GM19099 (cell line): ENCODE results near the gene ACVR1B.

Source experiments
- POLR2A ChIP-seq: IDR thresholded peaks from 3 replicates; pipeline ENCODE4 v1.6.1; 2011; ENCODE audit warnings: low read depth; ENCODE audit not compliant: insufficient read length; ENCODE audit errors: extremely low read depth

The ACVR1B gene

DNA sequence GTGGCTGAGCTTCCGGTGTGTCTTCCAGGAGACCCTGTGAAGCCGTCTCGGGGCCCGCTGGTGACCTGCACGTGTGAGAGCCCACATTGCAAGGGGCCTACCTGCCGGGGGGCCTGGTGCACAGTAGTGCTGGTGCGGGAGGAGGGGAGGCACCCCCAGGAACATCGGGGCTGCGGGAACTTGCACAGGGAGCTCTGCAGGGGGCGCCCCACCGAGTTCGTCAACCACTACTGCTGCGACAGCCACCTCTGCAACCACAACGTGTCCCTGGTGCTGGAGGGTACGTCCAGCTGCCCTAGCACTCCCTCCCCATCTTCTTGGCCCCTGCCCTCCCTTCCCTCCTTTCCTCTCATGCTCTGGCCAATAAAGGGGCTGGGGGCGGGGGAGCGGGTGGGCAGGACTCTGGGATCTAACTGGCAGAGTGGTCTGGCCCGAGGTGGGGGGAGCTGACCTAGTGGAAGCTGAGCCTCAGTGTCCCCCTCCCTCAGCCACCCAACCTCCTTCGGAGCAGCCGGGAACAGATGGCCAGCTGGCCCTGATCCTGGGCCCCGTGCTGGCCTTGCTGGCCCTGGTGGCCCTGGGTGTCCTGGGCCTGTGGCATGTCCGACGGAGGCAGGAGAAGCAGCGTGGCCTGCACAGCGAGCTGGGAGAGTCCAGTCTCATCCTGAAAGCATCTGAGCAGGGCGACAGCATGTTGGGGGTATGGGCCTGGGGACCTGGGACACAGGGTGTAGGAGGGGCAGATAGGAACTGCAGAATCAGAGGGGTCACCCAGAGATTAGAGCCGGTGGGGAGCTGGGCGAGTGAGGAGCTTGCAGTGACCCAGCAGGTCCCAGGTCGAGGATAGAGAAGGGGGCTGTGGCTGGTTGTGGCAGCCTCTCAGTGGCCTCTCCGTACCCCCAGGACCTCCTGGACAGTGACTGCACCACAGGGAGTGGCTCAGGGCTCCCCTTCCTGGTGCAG lies 38.1 kb upstream of the ACVR1B start:
- TF ChIP-seq POLR2A: no peak

DNA sequence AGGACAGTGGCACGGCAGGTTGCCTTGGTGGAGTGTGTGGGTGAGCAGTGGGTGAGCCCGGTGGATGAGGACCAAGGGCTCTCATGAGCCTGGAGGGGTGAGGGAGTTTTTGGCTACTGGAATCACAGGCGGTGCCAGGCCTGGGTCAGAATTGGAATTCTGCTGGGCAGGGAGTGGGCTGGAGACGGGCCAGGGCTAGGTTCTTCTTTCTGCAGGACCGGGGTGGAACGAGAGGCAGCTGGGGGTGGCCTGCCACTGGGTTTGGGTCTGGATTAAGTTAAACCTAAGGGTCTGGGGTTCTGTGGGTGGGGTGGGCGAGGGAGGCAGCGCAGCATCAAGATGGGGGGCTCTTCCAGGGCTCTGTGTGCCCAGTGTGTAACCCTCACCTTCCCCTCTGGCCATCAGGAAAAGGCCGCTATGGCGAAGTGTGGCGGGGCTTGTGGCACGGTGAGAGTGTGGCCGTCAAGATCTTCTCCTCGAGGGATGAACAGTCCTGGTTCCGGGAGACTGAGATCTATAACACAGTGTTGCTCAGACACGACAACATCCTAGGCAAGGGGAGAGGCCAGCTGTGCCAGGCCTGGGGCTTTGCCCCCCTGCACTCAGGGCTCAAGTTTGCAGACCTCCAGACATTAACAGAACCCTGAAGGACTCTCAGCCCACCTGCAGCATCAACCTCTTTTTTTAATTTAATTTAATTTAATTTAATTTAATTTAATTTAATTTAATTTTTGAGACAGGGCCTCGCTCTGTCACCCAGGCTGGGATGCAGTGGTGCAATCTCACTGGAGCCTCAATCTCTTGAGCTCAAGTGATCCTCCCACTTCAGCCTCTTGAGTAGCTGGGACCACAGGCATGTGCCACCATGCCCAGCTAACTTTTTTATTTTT lies 37.2 kb upstream of the ACVR1B start:
- TF ChIP-seq POLR2A: no peak

DNA sequence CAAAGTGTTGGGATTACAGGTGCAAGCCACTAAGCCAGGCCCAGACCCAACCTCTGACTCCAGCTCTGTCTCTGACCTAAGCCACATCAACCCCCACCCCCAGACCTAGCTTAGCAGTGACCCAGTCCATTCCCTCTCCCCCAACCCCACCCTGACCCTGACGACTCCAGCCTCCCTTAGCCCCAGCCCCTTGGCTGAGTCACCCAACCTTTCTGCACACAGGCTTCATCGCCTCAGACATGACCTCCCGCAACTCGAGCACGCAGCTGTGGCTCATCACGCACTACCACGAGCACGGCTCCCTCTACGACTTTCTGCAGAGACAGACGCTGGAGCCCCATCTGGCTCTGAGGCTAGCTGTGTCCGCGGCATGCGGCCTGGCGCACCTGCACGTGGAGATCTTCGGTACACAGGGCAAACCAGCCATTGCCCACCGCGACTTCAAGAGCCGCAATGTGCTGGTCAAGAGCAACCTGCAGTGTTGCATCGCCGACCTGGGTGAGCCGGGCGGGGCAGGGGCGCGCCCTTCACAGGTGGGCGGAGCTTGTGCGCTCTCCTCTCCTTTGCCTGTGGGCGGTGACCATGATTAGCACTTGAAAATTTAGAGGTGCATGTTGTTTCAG lies 36.4 kb upstream of the ACVR1B start:
- TF ChIP-seq POLR2A: no peak

DNA sequence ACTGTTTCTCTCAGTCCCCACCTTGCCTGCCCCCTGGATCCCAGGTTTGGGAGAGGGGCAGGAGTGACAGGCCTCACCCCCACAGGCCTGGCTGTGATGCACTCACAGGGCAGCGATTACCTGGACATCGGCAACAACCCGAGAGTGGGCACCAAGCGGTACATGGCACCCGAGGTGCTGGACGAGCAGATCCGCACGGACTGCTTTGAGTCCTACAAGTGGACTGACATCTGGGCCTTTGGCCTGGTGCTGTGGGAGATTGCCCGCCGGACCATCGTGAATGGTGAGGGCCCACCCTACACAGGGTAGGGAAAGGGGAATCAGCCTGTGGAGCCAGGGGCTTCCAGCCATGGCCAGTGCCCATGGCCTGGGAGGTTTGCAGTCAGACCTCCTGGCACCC lies 35.5 kb upstream of the ACVR1B start:
- TF ChIP-seq POLR2A: no peak

DNA sequence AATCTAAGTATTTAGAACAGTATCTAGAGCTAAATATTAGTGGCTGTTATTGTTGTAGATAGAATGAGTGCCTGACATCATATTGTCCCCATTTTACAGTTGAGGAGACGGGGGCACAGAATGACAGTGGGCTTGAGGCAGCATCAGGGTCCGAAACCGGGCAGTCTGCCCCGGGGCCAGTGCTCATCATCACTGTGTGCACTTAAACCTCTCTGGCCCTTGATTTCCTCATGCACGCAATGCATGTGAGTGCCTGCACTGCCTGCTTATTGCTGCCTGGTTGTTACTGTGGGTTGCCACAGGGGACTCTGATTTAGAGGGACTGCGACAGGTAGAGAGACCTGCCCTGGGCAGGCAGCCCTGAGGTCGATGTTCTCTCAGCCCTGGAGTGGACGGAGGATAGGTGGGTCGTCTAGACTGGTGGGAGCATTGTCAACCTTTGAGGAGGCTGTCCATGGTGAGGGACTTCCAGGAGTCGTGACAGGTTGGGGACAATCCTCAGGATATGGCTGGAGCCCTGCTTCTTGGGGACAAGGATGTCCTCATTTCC lies 34.4 kb upstream of the ACVR1B start:
- no peak for TF ChIP-seq POLR2A

DNA sequence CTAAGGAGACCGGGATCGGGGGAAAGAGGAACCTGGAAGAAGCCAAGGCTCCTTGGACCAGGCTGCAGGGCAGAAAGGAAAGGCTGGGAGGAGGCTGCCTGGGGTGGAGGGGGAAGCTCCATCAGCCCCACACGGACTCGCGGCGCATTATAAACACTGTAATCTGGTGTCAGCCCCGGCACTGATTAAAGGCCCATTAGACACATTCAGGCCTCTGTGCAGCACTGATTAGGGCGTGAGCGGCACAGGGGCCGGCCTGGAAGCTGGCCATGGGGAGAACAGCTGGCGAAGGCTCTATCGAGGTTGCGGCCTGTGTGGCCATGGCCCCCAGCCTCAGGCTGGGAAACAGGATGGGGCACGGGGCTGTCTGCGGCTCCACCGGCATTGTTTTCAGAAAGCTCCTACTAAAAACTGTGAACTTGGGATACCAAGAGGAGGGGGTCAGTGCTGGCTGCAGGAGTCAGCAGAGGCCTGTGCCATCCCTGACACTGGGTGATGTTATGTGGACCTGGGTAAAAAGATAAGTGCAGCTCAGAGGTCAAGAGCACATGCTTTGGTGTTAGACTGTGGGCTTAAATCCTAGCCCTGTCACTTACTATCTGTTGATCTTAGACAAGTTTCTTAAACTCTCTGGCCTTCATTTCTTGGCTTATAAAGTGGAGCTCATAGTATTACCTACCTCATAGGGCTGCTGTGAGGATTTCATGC lies 33.6 kb upstream of the ACVR1B start:
- TF ChIP-seq POLR2A: no peak

DNA sequence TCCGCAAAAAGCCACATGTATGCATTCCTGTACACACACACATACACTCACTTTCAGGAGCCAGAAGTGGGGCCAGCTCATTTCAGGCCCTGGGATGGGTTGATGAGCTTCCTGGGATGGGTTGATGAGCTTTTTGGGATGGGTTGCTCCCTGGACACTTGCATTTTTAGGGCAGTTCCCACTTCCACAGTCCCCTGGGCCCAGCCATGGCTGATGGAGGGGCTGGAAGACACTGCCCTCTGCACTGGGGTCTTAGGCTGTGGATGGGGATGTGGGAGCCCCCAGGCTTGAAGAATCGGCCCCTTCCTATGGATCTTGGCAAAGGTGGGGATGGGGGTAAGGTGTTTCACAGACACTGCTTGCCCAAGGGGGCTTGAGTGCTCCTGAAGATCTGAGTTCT lies 31.5 kb upstream of the ACVR1B start:
- TF ChIP-seq POLR2A: no peak

DNA sequence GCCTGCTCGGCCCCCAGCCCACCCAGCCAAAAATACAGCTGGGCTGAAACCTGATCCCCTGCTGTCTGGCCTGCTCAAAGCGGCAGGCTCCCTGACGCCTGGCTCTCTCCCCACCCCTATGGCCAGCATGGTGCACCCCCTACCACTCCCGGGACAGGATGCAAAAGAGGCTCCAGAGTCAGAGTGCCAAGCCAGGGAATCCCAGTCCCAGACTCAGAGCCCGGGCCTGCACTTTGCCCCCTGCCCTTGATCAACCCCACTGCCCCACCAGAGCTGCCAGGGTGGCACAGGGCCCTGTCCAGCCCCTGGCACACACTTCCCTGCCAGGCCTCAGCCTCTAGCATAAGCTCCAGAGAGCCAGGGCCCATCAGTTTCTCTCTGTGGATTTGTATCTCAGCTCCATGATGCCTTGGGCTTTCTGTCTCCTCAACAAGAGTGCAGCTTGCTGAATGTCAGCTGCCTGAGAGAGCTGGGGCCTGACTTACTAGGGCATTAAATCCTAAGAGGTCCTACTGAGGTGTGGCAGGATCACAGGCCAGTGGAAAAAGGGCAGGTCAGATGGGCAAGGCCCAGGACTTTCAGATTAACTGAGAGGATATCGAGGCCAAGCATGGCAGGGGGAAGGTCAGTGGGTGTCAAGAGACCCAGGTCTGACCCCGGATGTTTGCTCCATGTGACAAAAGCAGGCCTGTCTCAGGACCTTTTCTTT lies 30.3 kb upstream of the ACVR1B start:
- no peak for TF ChIP-seq POLR2A

DNA sequence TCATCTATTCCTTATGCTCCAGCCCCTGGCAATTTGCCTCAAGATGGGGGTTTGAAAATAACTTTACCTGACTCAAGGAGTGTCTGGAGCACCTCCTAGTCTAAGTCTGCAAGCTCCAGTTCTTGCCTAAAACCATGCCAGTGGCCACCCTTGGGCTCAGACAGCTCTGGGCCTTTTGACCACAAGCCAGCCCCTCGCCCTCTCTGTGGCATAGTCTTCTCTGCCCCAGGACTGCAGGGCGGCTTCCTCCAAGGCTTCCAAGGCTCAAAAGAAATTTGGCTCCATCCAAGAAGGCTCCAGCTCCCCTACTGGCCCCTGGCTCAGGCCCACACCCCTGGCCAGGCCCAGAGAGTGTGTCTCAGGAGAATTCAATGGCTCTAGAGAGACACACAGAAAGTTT lies 29.4 kb upstream of the ACVR1B start:
- TF ChIP-seq POLR2A: no peak

DNA sequence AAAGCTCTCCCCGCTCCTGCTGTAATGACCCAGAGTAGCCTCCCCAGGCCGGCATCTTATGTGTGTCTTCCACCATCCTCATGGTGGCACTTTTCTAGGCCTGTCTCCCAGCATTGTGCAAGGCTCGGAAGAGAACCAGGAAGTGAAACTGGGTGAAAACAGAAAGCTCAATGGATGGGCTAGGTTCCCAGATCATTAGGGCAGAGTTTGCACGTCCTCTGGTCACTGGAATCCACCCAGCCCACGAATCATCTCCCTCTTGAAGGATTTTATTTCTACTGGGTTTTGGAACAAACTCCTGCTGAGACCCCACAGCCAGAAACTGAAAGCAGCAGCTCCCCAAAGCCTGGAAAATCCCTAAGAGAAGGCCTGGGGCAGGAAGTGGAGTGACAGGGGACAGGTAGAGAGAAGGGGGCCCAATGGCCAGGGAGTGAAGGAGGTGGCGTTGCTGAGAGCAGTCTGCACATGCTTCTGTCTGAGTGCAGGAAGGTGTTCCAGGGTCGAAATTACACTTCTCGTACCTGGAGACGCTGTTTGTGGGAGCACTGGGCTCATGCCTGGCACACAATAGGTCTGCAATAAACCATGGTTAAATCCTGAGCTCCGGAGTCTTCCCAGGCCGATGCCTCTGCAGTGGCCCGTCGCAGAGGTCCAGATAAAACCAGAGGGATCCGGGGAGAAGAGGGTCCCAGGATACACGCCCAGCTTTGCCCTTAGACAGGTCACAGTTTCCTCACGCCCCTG lies 28.6 kb upstream of the ACVR1B start:
- no peak for TF ChIP-seq POLR2A

DNA sequence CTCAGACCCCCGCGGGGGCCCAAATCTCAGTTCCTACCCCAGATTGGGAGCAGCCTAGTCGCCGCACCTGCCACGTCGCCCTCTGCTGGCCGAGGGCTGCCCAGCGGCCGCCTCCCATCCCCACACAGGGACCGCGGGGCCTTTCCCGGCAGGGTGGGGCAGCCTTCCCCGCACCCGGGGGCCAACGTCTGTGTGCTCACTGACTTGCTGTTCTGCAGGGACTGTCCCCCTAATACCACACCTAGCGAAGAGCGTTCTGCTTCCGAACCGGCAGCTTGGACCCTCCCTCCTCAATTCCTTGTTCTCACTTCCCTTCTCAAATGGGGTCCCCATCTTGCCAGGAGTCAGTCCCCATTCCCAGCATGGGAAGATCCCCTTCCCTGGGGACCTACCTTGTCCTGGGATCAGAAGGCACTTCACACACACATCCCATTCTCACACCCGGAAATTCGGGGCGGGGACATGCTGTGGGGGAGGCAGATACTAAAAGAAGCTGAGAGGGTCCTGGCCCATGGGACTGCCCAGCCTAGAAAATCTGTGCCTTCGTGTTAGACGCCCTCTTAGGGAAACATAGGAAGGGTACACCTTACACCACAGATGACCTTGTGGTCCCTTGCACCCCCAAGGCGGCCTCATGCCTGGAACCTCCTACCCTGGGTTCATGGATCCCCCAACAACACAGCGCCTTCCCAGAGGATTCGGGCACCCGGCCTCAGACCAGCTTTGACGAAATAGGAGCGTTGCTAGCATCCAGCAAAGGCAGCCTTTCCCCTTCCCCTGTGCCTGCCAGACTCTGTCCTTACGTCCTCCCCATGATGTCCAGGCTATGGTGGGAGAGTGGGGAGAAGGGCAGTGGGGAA lies 27.8 kb upstream of the ACVR1B start:
- no peak for TF ChIP-seq POLR2A
